H9 (cell line): ENCODE results near the gene DNAL1. TPM values are rescaled to one million over a fixed set of nuclear protein-coding genes. Genes with fewer than 3 reads are reported as not detected.

Experiments used
- DNase-seq: peaks from one replicate; pipeline ENCODE4 v3.0.0-alpha.2; 2017
- H2AFZ ChIP-seq: one replicate; pipeline ENCODE4 v1.6.1; 2013; ENCODE audit warnings: mild to moderate bottlenecking, low read length, control low read depth, moderate library complexity
- H2AK5ac ChIP-seq: 2 replicates; pipeline ENCODE4 v1.6.1; 2013; ENCODE audit warnings: low read length, control low read depth, mixed read lengths; ENCODE audit not compliant: insufficient read length
- H2BK120ac ChIP-seq: one replicate; pipeline ENCODE4 v1.6.1; 2013; ENCODE audit warnings: low read depth, mild to moderate bottlenecking, low read length, control low read depth, inconsistent platforms; ENCODE audit not compliant: poor library complexity, severe bottlenecking
- H2BK12ac ChIP-seq: 2 replicates; pipeline ENCODE4 v1.6.1; 2013; ENCODE audit warnings: low read length, control low read depth, mixed read lengths, low read depth; ENCODE audit not compliant: insufficient read length
- H2BK15ac ChIP-seq: 2 replicates; pipeline ENCODE4 v1.6.1; 2013; ENCODE audit warnings: low read depth, low read length, control low read depth
- H2BK20ac ChIP-seq: one replicate; pipeline ENCODE4 v1.6.1; 2013; ENCODE audit warnings: low read depth, mild to moderate bottlenecking, low read length, control low read depth, inconsistent platforms; ENCODE audit not compliant: poor library complexity, severe bottlenecking
- H2BK5ac ChIP-seq: 2 replicates; pipeline ENCODE4 v1.6.1; 2013; ENCODE audit warnings: low read length, control low read depth, mixed read lengths; ENCODE audit not compliant: insufficient read length
- H3K14ac ChIP-seq: 2 replicates; pipeline ENCODE4 v1.6.1; 2013; ENCODE audit warnings: low read length, control low read depth; ENCODE audit not compliant: insufficient read depth
- H3K18ac ChIP-seq: 2 replicates; pipeline ENCODE4 v1.6.1; 2013; ENCODE audit warnings: low read depth, mild to moderate bottlenecking, mixed read lengths, low read length, control low read depth; ENCODE audit not compliant: insufficient read length
- H3K23ac ChIP-seq: 2 replicates; pipeline ENCODE4 v1.6.1; 2013; ENCODE audit warnings: low read length, control low read depth, mixed read lengths, low read depth; ENCODE audit not compliant: insufficient read length
- H3K23me2 ChIP-seq: 2 replicates; pipeline ENCODE4 v1.6.1; 2013; ENCODE audit warnings: low read depth, mild to moderate bottlenecking, mixed read lengths, low read length, control low read depth; ENCODE audit not compliant: insufficient read length, poor library complexity, severe bottlenecking
- H3K27ac ChIP-seq: 2 replicates; pipeline ENCODE4 v1.5.1; 2013; ENCODE audit warnings: low read length, control low read depth, mixed read lengths, low read depth; ENCODE audit not compliant: insufficient read length
- H3K27me3 ChIP-seq: 2 replicates; pipeline ENCODE4 v1.6.1; 2013; ENCODE audit warnings: low read length, control low read depth, inconsistent platforms; ENCODE audit not compliant: insufficient read depth
- H3K4ac ChIP-seq: 2 replicates; pipeline ENCODE4 v1.6.1; 2013; ENCODE audit warnings: low read depth, mild to moderate bottlenecking, control low read depth, inconsistent platforms, low read length, moderate library complexity
- H3K4me1 ChIP-seq: 2 replicates; pipeline ENCODE4 v1.6.1; 2013; ENCODE audit warnings: low read length, control low read depth, inconsistent platforms; ENCODE audit not compliant: insufficient read depth
- H3K4me2 ChIP-seq: 2 replicates; pipeline ENCODE4 v1.6.1; 2013; ENCODE audit warnings: low read length, control low read depth, mixed read lengths; ENCODE audit not compliant: insufficient read length, insufficient read depth
- H3K56ac ChIP-seq: 2 replicates; pipeline ENCODE4 v1.6.1; 2013; ENCODE audit warnings: low read depth, mild to moderate bottlenecking, mixed read lengths, low read length, control low read depth; ENCODE audit not compliant: insufficient read length
- H3K79me1 ChIP-seq: 2 replicates; pipeline ENCODE4 v1.6.1; 2013; ENCODE audit warnings: low read depth, mild to moderate bottlenecking, moderate library complexity, low read length, control low read depth, inconsistent platforms; ENCODE audit not compliant: insufficient read depth, poor library complexity, severe bottlenecking
- H3K79me2 ChIP-seq: 2 replicates; pipeline ENCODE4 v1.6.1; 2013; ENCODE audit warnings: low read length, control low read depth, inconsistent platforms; ENCODE audit not compliant: insufficient read depth
- H3K9ac ChIP-seq: 2 replicates; pipeline ENCODE4 v1.6.1; 2013; ENCODE audit warnings: low read length, control low read depth, mixed read lengths; ENCODE audit not compliant: insufficient read length; ENCODE audit errors: extremely low read depth
- H3K9me3 ChIP-seq: one replicate; pipeline ENCODE4 v1.6.1; 2013; ENCODE audit warnings: low read depth, low read length, inconsistent platforms; ENCODE audit not compliant: control insufficient read depth
- H3T11ph ChIP-seq: one replicate; pipeline ENCODE4 v1.6.1; 2013; ENCODE audit warnings: mild to moderate bottlenecking, low read length, control low read depth, inconsistent platforms
- H4K20me1 ChIP-seq: one replicate; pipeline ENCODE4 v1.6.1; 2013; ENCODE audit not compliant: control insufficient read depth, insufficient read length, insufficient read depth
- H4K5ac ChIP-seq: 2 replicates; pipeline ENCODE4 v1.6.1; 2013; ENCODE audit warnings: low read depth, mild to moderate bottlenecking, mixed read lengths, low read length, control low read depth; ENCODE audit not compliant: insufficient read length
- H4K8ac ChIP-seq: replicated peaks from 2 replicates; pipeline ENCODE4 v1.6.1; 2013; ENCODE audit warnings: low read length, control low read depth, mixed read lengths, low read depth; ENCODE audit not compliant: insufficient read length
- H4K91ac ChIP-seq: 2 replicates; pipeline ENCODE4 v1.6.1; 2013; ENCODE audit warnings: low read depth, mild to moderate bottlenecking, moderate library complexity, mixed read lengths, low read length, control low read depth; ENCODE audit not compliant: insufficient read length
- H3K27ac Mint-ChIP-seq, 3 experiments: 2 replicates in 2 of 3; 3 replicates in 1 of 3; pipeline ENCODE4 v1.8.0; 2020 to 2021; ENCODE audit warnings: mixed read lengths in 3 of 3, mild to moderate bottlenecking in 1 of 3, moderate library complexity in 1 of 3
- H3K27me3 Mint-ChIP-seq: 2 replicates; pipeline ENCODE4 v1.8.0; 2021; ENCODE audit warnings: low read depth, mild to moderate bottlenecking, moderate library complexity, mixed read lengths
- H3K36me3 Mint-ChIP-seq, 3 experiments: 2 replicates in 2 of 3; 3 replicates in 1 of 3; pipeline ENCODE4 v1.8.0; 2020 to 2021; ENCODE audit warnings: low read depth in 3 of 3, mixed read lengths in 3 of 3; ENCODE audit not compliant: insufficient read depth in 1 of 3
- H3K4me1 Mint-ChIP-seq, 2 experiments: 2 replicates each; pipeline ENCODE4 v1.8.0; 2020; ENCODE audit warnings: mixed read lengths in 2 of 2
- H3K4me3 Mint-ChIP-seq, 2 experiments: 2 replicates in 1 of 2; 3 replicates in 1 of 2; pipeline ENCODE4 v1.8.0; 2020 to 2021; ENCODE audit warnings: mild to moderate bottlenecking in 2 of 2, mixed read lengths in 2 of 2, moderate library complexity in 1 of 2
- H3K9me3 Mint-ChIP-seq, 2 experiments: 2 replicates in 1 of 2; 3 replicates in 1 of 2; pipeline ENCODE4 v1.8.0; 2020; ENCODE audit warnings: mild to moderate bottlenecking in 2 of 2, mixed read lengths in 2 of 2, moderate library complexity in 1 of 2
- WGBS: extraction: QIAGEN DNeasy Blood & Tissue Kit; methylation state at CpG from one replicate; pipeline ENCODE4 v1.1.7; 2013; ENCODE audit warnings: missing lambda C conversion rate, low lambda C conversion rate, mixed read lengths; ENCODE audit not compliant: insufficient read length; ENCODE audit errors: extremely low coverage; 5-methylcytosine and 5-hydroxymethylcytosine counted together
- long read RNA-seq: library from polyadenylated mRNA; unstranded; transcript quantifications from one replicate; pipeline ENCODE4 v2.0.0, GENCODE V29; 2020
- total RNA-seq: library from RNA; stranded (reverse); gene quantifications from 2 replicates; pipeline ENCODE4 v1.2.1, GENCODE V29; 2021
- TF ChIP-seq, protein P1 (sequence below): fragments of 200-600 bp; sonication (generic); conservative IDR thresholded peaks from 3 replicates; pipeline ENCODE4 v1.8.0; 2021; ENCODE audit warnings: antibody characterized with exemption, mild to moderate bottlenecking

The DNAL1 gene, protein sequence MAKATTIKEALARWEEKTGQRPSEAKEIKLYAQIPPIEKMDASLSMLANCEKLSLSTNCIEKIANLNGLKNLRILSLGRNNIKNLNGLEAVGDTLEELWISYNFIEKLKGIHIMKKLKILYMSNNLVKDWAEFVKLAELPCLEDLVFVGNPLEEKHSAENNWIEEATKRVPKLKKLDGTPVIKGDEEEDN
- 12.3 and 17.7 TPM in 2 replicates for total RNA-seq
- long read RNA-seq, full-length matches to known transcripts: 11 of 19 reads
- long read RNA-seq, partial matches to known transcripts: 3 of 19 reads
- long read RNA-seq, other reads (novel, unspliced or antisense): 5 of 19 reads

DNA sequence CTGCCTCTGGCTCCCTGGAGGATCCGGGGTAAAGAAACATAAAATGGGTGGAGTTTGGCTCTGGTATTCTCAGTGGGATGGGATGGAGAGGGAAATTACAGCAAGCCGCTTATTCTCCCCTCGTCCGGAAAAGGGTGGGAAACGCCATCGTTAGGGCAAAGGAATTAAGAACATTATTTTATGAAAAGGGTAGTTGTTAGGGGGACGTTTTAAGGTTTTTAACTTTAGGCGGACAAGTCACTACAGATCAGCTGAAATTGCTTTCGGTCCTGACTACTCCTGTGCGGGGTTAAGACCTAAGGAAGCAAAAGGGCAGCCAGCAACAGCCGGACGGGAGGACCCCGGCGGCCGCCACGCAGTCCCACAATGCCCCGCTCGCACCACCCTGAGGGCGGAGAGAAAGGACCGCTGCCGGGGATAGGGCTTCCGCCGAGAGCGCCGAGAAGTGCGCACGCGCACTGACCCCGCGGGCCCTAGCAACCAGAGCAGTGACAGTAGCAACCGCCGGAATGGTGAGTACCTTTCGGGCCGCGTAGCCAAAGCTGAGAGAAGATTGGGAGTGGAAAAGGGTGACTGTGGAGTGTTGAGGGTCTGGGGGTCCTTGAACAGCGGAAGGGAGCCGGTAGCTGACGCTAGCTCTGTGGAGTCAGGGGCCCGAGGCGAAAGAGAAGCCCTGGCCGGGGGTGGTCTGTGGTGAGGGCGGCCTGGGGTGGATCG is at the start of gene DNAL1:
Gene DNAL1 (plus strand): TSS at position 456 of the 717 bp plus-strand sequence. CDS start 54 bp downstream, at position 510.
- Mint-ChIP-seq H3K4me3 (peak within 1 kb of the TSS; percentile 94), H3K27me3 (no peaks in the 10 kb centered on the region), H3K36me3 (no peaks in the 10 kb centered on the region), H3K4me1 (peaks cover 15 to 18% of the 10 kb centered on the region in 2 experiments), H3K27ac (peak within 1 kb of the TSS; percentile 96 to 99 (median 98)), H3K9me3 (peaks cover 0 to 4% of the 10 kb centered on the region in 2 experiments; a peak in 1 of 5 replicates)
- Histone ChIP-seq H3K79me2 (0 out of 2 replicates have a peak, but pooled peaks cover 2% of the 10 kb centered on the region), H3K27me3 (no peaks in the 10 kb centered on the region), H3K4me1 (no peaks in the 10 kb centered on the region), H3K27ac (peak within 1 kb of the TSS; percentile 49), H3K23ac (no peak within 1 kb of the TSS), H2BK5ac (no peak within 1 kb of the TSS), H3K79me1 (no peaks in the 10 kb centered on the region), H3K56ac (no peak within 1 kb of the TSS), H3K4ac (no peak within 1 kb of the TSS), H2AFZ (peak within 1 kb of the TSS; percentile 67), H2BK120ac (no peak within 1 kb of the TSS), H4K8ac (no peak within 1 kb of the TSS), H4K20me1 (no peaks in the 10 kb centered on the region), H3K23me2 (peaks cover 11% of the 10 kb centered on the region), H3T11ph (no peak within 1 kb of the TSS), H3K4me2 (peak within 1 kb of the TSS; percentile 62), H4K5ac (no peak within 1 kb of the TSS), H2BK20ac (no peak within 1 kb of the TSS), H3K14ac (peak within 1 kb of the TSS; percentile 82; the same call in 1 of the 2 replicates), H3K18ac (peak within 1 kb of the TSS; percentile 81), H4K91ac (no peak within 1 kb of the TSS), H2AK5ac (no peak within 1 kb of the TSS), H2BK15ac (no peak within 1 kb of the TSS), H3K9ac (peak within 1 kb of the TSS; percentile 11), H2BK12ac (no peak within 1 kb of the TSS), H3K9me3 (no peaks in the 10 kb centered on the region)
- DNase-seq: peak; percentile 95
- TF ChIP-seq, protein P1, sequence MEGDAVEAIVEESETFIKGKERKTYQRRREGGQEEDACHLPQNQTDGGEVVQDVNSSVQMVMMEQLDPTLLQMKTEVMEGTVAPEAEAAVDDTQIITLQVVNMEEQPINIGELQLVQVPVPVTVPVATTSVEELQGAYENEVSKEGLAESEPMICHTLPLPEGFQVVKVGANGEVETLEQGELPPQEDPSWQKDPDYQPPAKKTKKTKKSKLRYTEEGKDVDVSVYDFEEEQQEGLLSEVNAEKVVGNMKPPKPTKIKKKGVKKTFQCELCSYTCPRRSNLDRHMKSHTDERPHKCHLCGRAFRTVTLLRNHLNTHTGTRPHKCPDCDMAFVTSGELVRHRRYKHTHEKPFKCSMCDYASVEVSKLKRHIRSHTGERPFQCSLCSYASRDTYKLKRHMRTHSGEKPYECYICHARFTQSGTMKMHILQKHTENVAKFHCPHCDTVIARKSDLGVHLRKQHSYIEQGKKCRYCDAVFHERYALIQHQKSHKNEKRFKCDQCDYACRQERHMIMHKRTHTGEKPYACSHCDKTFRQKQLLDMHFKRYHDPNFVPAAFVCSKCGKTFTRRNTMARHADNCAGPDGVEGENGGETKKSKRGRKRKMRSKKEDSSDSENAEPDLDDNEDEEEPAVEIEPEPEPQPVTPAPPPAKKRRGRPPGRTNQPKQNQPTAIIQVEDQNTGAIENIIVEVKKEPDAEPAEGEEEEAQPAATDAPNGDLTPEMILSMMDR: no peak
- WGBS: no CpG with 5 or more reads among the region's 43 CpGs
